Measurements from ENCODE around the gene ARHGAP21.

DNA sequence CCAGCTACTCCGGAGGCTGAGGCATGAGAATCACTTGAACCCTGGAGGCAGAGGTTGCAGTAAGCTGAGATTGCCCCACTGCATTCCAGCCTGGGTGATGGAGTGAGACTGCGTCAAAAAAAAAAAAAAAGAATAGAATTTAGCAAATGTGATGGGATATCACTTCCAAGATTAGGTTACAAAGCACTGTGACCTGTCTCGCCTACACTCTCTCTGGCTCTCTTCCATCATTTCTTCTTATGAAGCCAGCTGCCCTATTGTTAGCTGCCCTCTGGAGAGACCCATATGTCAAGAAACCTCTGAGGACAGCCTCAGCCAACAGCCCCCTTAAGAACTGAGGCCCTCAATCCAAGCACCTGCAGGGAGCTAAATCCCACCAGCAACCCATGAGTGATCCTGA is 28.2 kb downstream of the ARHGAP21 start:
- TF ChIP-seq, protein P1, sequence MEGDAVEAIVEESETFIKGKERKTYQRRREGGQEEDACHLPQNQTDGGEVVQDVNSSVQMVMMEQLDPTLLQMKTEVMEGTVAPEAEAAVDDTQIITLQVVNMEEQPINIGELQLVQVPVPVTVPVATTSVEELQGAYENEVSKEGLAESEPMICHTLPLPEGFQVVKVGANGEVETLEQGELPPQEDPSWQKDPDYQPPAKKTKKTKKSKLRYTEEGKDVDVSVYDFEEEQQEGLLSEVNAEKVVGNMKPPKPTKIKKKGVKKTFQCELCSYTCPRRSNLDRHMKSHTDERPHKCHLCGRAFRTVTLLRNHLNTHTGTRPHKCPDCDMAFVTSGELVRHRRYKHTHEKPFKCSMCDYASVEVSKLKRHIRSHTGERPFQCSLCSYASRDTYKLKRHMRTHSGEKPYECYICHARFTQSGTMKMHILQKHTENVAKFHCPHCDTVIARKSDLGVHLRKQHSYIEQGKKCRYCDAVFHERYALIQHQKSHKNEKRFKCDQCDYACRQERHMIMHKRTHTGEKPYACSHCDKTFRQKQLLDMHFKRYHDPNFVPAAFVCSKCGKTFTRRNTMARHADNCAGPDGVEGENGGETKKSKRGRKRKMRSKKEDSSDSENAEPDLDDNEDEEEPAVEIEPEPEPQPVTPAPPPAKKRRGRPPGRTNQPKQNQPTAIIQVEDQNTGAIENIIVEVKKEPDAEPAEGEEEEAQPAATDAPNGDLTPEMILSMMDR (IDR thresholded peaks at IDR 0.05) = no peak
- TF ChIP-seq POLR2A (IDR thresholded peaks at IDR 0.05) = no peak

Measured in sigmoid colon (tissue), 3 donors.